GOT3 (cell line): ENCODE results near the gene CD1E.
"Not testable (repeated sequence)": the region's sequence is repeated elsewhere in the genome, so short reads cannot be mapped to it uniquely, and the experiment has no call there.

Experiments
- DNase-seq: peaks from one replicate; lab custom pipeline; 2025; ENCODE audit warnings: mixed read lengths; lab: John Stamatoyannopoulos, UW

The CD1E gene

DNA sequence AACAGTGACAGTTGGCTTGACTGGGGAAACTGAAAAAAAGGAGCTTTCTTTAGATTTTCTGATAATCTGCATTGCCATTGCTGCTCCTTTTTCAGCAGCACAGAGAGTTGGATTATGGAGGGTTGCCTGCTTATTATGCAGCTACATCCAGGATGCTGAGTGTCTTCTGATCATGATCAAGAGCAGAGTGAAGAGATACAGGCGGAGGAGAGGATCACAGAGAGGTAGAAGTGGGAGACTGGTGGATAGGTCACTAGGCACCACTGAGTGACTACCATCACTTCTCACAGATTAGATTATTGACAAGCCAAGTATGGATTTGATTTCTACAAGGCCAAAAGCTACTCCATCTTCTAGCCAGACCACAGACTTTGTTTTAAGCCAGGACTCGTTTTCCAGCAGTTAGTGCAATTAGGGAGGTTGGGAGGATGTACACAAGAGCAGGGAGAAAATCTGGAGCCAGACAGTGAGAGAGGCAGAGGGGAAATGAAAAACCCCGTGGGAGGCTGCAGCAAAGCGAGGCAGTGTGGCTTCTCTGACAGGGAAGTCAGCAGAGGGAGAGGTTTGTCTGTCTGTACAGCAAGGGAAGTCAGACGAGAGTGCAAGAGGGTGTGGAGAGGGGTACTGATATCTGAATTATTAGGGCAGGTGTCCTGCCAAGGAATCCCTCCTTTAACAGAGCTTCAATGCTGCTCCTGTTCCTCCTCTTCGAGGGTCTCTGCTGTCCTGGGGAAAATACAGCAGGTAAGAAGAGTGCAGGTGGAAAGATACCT is at the start of gene CD1E:
Gene CD1E, plus strand, starts transcription at position 592 of the 773 bp plus-strand sequence. Its CDS starts 95 bp downstream, at position 687.
- DNase-seq = no peak

DNA sequence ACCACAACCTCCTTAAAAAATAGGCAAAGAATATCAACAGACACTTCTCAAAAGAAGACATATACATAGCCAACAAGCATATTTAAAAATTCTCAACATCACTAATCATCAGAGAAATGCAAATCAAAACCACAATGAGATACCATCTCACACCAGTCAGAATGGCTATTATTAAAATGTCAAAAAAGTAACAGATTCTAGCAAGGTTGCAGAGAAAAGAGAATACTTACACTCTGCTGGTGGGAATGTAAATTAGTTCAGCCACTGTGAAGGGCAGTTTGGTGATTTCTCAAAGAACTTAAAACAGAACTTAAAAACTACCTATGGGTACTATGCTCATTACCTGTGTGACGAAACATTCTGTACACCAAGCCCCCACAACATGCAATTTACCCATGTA is 43.1 kb upstream of the CD1E start:
- no peak for DNase-seq

DNA sequence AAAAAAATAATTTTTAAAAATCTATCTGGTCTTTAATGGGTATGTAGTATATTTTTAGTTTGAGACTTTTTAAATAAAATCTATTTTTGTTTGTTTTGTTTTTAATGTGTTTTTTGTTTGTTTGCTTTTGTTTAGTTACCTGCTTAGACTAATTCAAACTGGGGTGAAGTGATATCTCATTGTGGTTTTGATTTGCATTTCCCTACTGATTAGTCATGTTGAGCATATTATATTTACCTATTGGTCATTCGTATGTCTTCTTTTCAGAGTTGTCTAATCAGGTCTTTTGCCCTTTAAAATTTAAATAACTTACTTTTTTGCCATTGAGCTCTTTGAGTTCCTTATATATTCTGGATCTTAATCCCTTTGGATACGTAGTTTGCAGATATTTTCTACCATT is 42.6 kb upstream of the CD1E start:
- no peak for DNase-seq

DNA sequence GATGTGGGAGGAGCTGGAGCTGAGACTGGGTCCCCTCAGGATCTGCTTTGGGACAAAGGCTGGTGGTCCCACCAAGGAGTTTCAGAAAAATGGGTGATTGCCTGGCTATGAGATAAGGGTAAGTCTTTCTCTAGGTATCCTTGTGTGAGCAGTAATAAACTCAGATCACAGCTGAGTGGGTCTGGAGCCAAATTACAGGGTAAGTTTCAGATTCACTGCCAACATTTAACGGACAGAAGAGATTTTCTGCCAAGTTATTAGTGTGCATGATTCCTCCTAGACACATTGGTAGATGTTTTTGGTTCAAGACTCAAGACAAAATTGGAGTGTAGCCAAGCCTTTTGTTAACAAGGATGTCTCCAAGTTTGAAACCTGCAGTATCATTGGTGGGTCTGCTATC is 29.8 kb upstream of the CD1E start:
- no peak for DNase-seq

DNA sequence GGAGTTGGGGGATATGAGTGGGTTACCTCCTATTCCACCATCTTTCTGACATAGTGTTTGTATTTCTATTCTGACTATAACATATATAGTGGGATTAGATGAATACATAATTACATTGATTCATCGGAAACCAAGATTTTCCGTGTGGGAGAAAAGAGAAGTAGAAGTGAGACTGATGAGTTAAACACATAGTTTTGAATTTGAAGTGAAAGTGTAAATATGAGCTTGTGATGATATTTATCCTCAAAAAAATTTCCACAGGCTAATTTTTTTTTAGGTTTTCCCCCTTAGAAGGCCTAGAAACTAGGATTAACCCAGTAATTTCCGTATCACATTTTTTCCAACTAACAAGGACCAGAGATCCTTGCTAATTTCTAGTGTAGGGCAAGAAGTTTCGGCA is 29.3 kb upstream of the CD1E start:
- no peak for DNase-seq

DNA sequence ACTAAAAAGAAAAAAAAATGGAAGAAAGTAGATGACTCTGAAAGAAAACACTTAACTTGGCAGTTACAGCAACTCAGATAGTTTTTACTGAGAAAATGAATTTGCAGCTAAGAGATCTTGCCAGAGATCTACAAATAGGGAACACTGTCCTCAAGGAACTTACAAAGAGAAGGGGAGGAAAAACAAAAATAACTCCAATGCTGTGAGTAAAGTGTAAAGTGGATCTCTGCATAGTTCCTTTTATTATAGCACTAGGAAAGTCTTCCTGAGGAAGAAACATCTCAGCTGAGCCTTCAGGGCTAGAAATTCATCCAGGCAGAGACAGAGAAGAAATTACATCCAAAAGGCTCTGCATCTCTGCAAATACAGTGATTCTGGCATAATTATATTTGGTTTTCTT is 26.2 kb upstream of the CD1E start:
- DNase-seq = no peak

DNA sequence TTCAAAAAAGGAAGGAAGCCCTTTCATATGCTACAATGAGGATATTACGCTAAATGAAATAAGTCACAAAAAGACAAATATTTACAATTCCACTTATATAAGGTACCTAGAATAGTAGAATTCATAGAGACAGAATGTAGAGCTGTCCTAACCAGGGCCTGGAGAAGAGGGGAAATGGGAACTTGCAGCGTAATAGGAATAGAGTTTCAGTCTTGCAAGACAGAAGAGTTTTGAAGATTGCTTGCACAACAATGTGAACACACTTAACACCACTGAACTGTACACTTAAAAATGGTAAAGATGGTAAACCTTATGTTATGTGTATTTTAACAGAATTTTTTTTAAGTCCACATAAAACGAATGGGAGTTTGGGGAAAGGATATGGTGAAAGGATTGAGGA is 25.3 kb upstream of the CD1E start:
- no peak for DNase-seq

DNA sequence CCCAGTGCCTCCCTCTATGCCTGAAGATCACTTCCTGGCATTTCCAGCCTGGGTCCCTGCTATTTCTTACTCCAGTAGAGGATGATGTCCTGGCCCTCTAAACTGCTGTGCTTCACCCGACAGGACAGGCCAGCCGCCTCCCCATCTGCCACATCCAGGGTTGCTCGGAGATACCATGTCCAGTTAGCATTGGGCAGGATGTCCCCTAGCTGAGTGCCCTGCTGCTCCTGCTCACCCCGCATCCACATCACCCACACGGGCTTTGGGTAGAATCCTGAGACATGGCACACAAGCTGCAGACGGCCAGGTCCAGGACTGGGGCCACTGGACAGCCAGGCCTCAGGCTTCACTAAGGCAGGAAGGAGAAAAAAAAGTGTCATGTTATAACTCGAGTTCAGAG is 24.4 kb upstream of the CD1E start:
- no peak for DNase-seq

DNA sequence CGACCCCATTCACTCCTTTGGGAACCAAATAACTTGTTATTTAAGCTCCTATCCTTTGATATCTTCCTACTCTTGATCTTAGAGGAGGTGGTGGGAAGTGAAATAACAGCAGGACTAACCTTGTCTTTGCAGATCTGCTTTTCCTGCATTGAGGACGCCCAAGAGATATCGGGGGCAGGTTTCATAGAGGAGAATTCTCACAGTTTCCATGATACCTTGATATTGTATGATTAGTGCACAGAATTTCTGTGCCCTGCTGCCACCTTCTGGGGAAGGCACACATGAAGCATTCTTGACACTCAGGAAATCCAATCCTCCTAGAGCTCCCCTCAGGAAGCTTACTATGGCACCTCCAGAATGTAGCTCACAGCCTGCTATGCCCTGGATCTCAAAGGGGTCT is 24.0 kb upstream of the CD1E start:
- no peak for DNase-seq

DNA sequence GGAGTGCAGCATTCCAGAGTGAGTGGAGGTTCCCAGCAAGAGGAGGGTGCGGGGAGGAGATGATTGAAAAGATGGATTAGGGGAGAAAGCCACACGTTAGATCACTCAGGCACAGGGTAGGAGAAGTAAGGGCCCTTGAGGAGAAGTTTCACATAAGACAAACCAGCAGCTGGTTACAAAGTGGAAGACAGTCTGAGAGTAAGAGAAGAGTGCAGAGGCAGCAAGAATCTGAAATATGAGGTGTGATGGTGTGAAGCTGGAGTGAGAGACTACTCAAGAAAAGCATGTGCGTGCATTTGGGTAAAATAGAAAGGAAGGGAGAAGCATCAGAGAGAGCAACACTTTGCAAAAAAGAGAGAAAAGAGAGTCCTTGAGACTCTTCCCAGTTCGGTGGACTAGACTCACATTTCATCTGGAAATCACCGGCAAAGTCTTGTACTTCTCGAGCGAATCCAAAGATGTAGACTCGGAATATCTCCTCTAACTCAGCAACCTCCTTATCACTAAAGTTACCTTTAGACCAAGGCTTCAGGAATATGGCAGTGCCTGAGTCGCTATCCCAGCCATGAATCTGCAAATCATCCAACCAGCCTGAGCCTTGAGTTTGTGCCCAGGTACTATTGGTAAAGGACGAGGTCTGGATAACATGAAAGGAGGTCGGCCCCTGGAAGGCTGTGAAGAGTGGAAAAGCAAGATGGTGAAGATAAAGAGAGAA is 23.1 kb upstream of the CD1E start:
- DNase-seq = no peak

DNA sequence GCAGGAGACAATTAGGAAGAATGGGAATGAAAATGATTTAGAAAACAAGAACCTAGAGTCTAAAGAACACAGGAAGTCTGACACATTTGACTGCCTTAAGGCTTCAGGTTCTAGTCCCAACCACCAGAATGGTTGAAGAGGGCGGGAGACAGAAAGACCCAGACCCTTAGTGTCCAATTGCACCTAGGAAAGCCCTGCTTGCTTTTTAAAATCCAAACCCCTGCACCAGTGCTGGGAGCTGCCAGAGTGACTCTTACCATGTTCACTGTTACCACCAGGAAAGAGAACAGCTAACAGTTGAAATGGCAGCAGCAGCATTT is 22.6 kb upstream of the CD1E start:
- no peak for DNase-seq

DNA sequence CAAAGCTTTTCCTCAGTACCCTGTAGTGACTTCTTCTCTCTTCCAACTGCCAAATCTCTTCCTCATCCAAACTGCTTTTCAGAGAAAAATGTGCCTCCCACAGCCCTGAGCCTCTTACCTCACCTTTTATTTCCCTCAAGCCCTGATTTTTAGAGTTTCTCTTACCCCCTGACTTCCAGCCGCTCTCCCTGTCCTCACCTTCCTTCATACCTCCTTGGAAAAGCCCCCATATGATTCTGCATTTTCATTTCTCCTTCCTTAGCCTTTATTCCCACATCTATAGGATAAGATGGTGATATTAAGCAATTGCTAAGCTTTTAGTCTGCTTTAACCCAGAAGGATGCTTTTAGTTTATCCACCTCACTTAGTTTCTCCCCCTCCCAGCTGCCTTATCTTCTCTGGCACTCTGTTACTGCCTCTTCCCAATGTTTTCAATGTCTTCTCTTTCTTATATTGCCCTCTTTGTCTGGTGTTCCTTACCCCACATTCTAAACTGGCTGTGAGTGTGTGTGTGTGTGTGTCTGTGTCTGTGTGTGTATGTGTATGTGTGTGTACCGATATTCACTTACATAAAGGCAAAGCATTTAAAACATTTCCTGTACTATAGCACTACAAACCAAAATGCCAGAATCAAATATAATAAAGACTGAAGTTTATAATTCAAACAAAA is 22.1 kb upstream of the CD1E start, which contains the start of gene CD1B:
Gene CD1B, minus strand, starts transcription at position 51 of the 670 bp plus-strand sequence. CDS start 108 bp downstream, outside the sequence.
- DNase-seq = no peak

DNA sequence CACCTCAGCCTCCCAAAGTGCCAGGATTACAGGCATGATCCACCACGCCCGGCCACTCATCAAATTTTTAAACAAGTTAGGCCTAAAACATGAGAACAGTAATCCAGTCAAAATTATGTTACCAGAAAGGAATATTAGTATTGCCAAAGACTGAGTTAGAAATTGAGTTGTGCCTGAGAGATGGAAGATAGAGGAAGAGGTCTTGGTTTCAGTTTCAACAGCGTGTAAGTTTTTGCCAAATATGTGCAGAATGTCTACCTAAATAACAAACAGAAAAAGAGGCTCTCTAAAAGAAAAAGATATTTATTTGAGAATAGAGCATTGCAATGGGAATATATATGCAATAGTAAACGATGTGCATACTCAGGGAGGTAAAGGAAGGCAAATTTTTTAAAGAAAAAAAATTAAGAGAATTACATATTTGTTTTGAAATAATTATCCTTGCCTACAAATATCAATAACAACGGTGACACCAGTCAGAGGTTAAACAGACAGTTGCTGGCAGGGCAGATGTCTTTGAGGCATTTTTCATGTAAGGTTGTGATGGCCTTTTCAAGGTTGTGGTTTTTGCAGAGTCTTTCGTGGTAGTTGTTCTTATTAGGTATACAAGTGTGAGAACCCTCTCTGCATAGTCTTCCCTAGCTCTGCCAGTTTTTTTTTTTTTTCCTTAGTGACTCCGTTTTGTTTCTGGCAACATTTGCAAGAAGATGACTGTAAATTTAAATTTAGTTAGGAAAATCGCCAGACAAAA is 20.1 kb upstream of the CD1E start:
- DNase-seq = no peak

DNA sequence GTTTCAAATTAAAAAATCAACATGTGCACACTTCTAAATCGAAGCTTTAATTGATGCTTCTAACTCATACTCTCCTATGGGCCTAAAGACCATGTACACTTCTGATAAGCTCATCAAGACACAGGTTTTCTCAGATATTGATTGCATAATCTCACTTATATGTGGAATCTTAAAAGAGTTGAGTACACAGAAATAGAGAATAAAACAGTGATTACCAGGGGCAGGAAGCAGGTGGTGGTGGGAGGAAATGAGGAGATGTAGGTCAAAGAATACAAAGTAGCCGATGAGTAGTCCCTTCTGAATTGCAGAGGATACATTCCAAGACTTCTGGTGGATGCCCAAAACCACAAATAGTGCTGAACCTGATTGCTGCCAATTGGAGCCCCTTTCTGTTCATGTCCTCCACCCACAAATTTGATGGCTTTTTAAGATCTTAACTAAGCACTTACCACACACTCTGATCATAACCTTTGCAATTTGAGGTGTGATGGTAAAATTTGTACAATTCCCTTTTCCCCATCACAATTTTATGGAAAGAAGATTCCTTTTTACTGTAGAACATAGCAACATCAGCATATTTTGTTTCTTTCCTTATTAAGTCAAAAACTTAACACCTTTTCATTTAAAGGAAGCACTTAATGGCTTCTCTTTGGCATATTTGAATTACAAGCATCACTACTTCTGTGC is 19.0 kb upstream of the CD1E start:
- no peak for DNase-seq

DNA sequence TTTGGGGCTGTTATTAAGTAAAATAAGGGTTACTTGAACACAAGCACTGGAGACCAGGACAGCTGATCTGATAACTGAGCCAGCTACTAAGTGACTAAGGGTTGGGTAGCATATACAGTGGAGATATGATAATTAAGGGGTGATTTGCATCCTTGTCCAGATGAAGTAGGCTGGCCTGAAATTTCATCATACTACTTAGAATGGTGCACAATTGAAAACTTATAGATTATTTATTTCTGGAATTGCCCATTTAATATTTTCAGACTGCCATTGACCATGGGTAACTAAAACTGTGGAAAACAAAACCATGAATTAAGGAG is 18.5 kb upstream of the CD1E start:
- no peak for DNase-seq

DNA sequence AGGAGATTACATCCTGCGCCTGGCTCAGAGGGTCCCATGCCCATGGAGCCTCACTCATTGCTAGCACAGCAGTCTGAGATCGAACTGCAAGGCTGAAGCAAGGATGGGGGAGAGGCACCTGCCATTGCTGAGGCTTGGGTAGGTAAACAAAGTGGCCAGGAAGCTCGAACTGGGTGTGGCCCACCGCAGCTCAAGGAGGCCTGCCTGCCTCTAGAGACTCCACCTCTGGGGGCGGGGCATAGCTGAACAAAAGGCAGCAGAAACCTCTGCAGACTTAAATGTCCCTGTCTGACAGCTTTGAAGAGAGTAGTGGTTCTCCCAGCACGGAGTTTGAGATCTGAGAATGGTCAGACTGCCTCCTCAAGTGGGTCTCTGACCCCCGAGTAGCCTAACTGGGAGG is 17.3 kb upstream of the CD1E start:
- DNase-seq = not testable (repeated sequence)

DNA sequence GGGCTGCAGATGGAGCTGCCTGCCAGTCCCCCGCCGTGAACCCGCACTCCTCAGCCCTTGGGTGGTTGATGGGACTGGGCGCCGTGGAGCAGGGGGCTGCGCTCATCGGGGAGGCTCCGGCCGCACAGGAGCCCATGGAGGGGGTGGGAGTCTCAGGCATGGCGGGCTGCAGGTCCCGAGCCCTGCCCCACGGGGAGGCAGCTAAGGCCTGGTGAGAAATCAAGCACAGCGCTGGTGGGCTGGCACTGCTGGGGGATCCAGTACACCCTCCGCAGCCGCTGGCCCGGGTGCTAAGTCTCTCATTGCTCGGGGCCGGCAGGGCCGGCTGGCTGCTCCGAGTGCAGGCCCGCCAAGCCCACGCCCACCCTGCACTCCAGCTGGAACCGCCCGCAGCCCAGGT is 4.7 kb upstream of the CD1E start:
- not testable (repeated sequence) for DNase-seq

DNA sequence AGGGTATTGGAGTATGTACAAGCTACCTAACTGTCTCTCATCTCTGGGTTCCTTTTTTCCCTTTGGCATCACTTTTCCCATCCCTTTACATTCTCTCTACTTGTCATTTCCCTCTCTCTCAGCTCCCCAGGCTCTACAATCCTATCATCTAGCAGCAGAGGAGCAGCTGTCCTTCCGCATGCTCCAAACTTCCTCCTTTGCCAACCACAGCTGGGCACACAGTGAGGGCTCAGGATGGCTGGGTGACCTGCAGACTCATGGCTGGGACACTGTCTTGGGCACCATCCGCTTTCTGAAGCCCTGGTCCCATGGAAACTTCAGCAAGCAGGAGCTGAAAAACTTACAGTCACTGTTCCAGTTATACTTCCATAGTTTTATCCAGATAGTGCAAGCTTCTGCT is 561 bp downstream of the CD1E start:
- no peak for DNase-seq

DNA sequence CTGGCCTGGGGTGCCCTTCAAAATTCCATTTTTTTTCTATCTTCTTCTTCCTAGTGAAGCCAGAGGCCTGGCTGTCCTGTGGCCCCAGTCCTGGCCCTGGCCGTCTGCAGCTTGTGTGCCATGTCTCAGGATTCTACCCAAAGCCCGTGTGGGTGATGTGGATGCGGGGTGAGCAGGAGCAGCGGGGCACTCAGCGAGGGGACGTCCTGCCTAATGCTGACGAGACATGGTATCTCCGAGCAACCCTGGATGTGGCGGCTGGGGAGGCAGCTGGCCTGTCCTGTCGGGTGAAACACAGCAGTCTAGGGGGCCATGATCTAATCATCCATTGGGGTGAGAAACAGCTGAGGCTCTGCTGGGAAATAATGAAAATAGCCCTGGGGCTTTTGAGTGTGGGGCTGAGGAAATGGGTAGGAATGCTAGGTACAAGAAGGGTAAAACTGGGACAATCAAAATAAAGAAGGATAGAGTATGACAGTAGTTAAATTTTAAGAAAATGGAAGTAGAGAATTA is 2.1 kb downstream of the CD1E start:
- DNase-seq = no peak

DNA sequence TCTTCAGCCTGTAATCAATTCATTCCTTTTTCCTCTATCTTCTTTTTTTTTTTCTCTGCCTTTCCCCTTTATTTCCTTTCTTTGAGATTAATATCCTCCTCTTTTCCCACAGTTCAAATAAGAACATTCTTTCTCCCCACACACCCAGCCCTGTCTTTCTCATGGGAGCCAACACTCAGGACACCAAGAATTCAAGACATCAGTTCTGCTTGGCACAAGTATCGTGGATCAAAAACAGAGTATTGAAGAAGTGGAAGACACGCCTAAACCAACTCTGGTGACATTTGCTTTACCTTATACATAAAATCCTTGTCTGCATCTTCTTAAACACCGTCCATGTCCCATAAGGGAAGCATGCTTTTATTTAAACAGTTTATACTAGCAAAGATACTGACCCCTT is 2.9 kb downstream of the CD1E start:
- no peak for DNase-seq

DNA sequence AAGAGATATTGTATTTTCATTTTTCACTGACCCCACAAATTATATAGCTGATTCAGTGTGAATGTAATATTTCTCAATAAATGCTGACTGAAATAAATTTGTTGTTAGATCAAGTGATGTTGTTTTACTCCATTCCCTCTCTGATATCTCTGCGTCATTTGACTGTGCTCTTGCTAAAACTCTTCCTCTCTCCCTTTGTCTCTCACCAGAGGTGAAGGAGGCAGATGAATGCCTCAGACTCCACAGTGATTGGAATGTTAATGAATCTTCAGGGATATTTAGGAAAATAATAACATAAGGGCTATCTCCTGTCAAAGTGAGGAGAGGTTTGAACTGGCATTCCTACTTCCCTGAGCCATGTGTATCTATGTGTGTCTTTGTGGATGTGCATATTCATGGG is 3.7 kb downstream of the CD1E start:
- DNase-seq = no peak

DNA sequence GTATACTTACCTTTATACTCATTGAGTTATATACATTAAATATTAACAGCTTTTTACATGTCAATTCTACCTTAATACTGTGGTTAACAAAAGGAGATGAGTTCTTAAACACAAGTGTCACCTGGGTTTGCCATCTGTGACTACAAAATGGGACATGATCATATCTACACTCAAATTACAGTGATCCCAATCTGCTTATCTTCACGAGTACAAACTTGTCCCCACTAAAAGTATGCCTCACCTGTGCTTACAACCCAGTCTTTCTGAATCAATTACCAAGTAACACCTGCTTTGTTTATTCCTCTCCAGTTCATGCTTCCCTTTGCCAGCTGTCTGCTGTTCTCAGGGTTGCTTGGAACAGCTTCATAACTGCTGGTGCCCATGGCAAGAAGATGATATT is 8.8 kb downstream of the CD1E start:
- no peak for DNase-seq
